IMR-90 (cell line): ENCODE results near the gene PIK3R4.

Source experiments
- BHLHE40 ChIP-seq: fragments of 150-350 bp; IDR thresholded peaks from 2 replicates; pipeline ENCODE4 v1.6.1; 2016; ENCODE audit warnings: mild to moderate bottlenecking, low read depth, low read length
- CEBPB ChIP-seq: IDR thresholded peaks from 2 replicates; pipeline ENCODE4 v1.6.1; 2012; ENCODE audit warnings: low read depth, low read length, improper control_type of control experiment
- CHD1 ChIP-seq: IDR thresholded peaks from 2 replicates; pipeline ENCODE4 v1.6.1; 2012; ENCODE audit warnings: low read depth, low read length, improper control_type of control experiment
- CTCF ChIP-seq: conservative IDR thresholded peaks from 2 replicates; pipeline ENCODE4 v1.5.1; 2012; ENCODE audit warnings: mild to moderate bottlenecking, low read depth, low read length, improper control_type of control experiment
- FOS ChIP-seq: fragments of 150-350 bp; IDR thresholded peaks from 2 replicates; pipeline ENCODE4 v1.6.1; 2016; ENCODE audit warnings: low read depth, low read length
- POLR2A ChIP-seq: IDR thresholded peaks from 2 replicates; pipeline ENCODE4 v1.6.1; 2012; ENCODE audit warnings: mild to moderate bottlenecking, low read depth, low read length
- RAD21 ChIP-seq: IDR thresholded peaks from 2 replicates; pipeline ENCODE4 v1.6.1; 2012; ENCODE audit warnings: low read length, improper control_type of control experiment
- RCOR1 ChIP-seq: IDR thresholded peaks from 2 replicates; pipeline ENCODE4 v1.6.1; 2012; ENCODE audit warnings: mild to moderate bottlenecking, low read length, improper control_type of control experiment; ENCODE audit not compliant: insufficient replicate concordance
- RFX5 ChIP-seq: IDR thresholded peaks from 2 replicates; pipeline ENCODE4 v1.8.0; 2012; ENCODE audit warnings: low read depth, mild to moderate bottlenecking, low read length, moderate library complexity
- SMC3 ChIP-seq: fragments of 150-350 bp; IDR thresholded peaks from 2 replicates; pipeline ENCODE4 v1.6.1; 2016; ENCODE audit warnings: low read depth, mild to moderate bottlenecking, antibody characterized with exemption, low read length, moderate library complexity
- USF2 ChIP-seq: fragments of 150-350 bp; IDR thresholded peaks from 2 replicates; pipeline ENCODE4 v1.6.1; 2017; ENCODE audit warnings: mild to moderate bottlenecking, antibody characterized with exemption, low read length, low read depth

- no peak for TF ChIP-seq CTCF
- TF ChIP-seq POLR2A, result no peak
- TF ChIP-seq RCOR1, result no peak
- TF ChIP-seq BHLHE40, result no peak
- no peak for TF ChIP-seq CHD1
- TF ChIP-seq USF2, result no peak
- TF ChIP-seq FOS, result no peak
- no peak for TF ChIP-seq RAD21
- peak; percentile 69 for TF ChIP-seq CEBPB
- TF ChIP-seq RFX5, result no peak
- no peak for TF ChIP-seq SMC3
Observed at GRCh38 chr3:130741946-130742610, 4.6 kb downstream of the PIK3R4 start.
